GM12892 (cell line): ENCODE data around the gene TTC39A.

Source experiments
- POLR2A ChIP-seq: IDR thresholded peaks from 2 replicates; pipeline ENCODE4 v1.6.1; 2011; ENCODE audit warnings: low read depth, low read length, control low read depth
- POLR2AphosphoS5 ChIP-seq: IDR thresholded peaks from 2 replicates; pipeline ENCODE4 v1.6.1; 2011; ENCODE audit warnings: low read depth, low read length, control low read depth
- TAF1 ChIP-seq: IDR thresholded peaks from 2 replicates; pipeline ENCODE4 v1.6.1; 2011; ENCODE audit warnings: low read depth, mild to moderate bottlenecking, control low read depth, low read length, borderline replicate concordance

DNA sequence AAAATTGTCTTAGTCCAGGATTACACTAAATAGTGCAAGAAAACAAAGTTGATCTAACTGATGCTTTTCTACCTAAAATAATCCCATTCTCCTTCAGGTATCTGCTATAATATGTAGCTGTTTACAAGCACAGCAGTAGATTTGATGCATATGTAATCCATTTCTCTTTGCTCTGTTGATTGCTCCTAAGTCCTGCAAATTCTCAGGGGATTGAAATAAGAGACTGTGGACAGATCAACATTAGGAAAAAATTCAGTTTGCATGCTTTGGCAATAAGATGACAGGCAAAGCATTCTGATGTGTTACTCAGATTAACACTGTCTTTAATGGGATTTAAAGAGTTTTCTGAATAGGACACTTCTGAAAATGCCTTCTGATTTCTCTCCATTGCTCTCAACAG lies 59.6 kb downstream of the TTC39A start:
- TF ChIP-seq POLR2AphosphoS5: no peak
- TF ChIP-seq TAF1: no peak
- no peak for TF ChIP-seq POLR2A
